ENCODE results near the gene C1QTNF2. TPM values are rescaled to one million over a fixed set of nuclear protein-coding genes. Genes with fewer than 3 reads are reported as not detected.

C1QTNF2 gene
- total and polyA plus RNA-seq, 8 donors, result 0.45 to 4.0 (median 1.1) TPM; not detected in 2

- Histone ChIP-seq H3K4me3 (no peak overlapping the region), H3K27ac (peak overlapping the region; percentile 28 to 50 (median 42)), H3K9me3 (no peaks in the 10 kb centered on the region), H3K4me1 (peaks cover 13 to 50% (median 19%) of the 10 kb centered on the region in 4 donors), H3K27me3 (peaks cover 0 to 32% (median 12%) of the 10 kb centered on the region in 3 donors), H3K36me3 (no peaks in the 10 kb centered on the region)
- intact Hi-C loops (cut with DNase I; ENCODE audit: low total_unique reads), result no loop called here
- WGBS, 5 donors, result 6 to 33% (median 11%) methylated on average over 1 of the region's 1 CpG
- TF ChIP-seq EP300 (IDR thresholded peaks at IDR 0.05) (no peak), POLR2AphosphoS5 (IDR thresholded peaks at IDR 0.05) (peak in 2 of 3 donors; percentile 36 to 59)
- DNase-seq, result peak; percentile 51 to 76
Measured at GRCh38 chr5:160315968-160316367, 54.5 kb downstream of the C1QTNF2 start.

- TF ChIP-seq POLR2A (IDR thresholded peaks at IDR 0.05) (no peak), EP300 (IDR thresholded peaks at IDR 0.05) (no peak), POLR2AphosphoS5 (IDR thresholded peaks at IDR 0.05) (no peak), CTCF (IDR thresholded peaks at IDR 0.05) (no peak)
- 13 to 19% (median 16%) methylated on average over 8 of the region's 8 CpGs for WGBS, 5 donors
- DNase-seq, result no peak
- intact Hi-C loops (cut with DNase I; ENCODE audit: low total_unique reads), result no loop called here
- H3K36me3 ChIP-seq, result no peaks in the 10 kb centered on the region
- peaks cover 13 to 50% (median 19%) of the 10 kb centered on the region in 4 donors for H3K4me1 ChIP-seq
- peaks cover 0 to 43% (median 12%) of the 10 kb centered on the region in 3 donors for H3K27me3 ChIP-seq
- peak overlapping the region; percentile 56 to 72 (median 62) for H3K4me3 ChIP-seq
- peak overlapping the region in 4 of 5 donors; percentile 64 to 73 (median 68) for H3K27ac ChIP-seq
- H3K9me3 ChIP-seq, result no peaks in the 10 kb centered on the region
Measured at GRCh38 chr5:160312960-160313727, 57.3 kb downstream of the C1QTNF2 start.

- no peaks in the 10 kb centered on the region for H3K9me3 ChIP-seq
- no peaks in the 10 kb centered on the region for H3K36me3 ChIP-seq
- TF ChIP-seq POLR2AphosphoS5 (IDR thresholded peaks at IDR 0.05), result peak in 1 of 3 donors; percentile 56
- TF ChIP-seq CTCF (IDR thresholded peaks at IDR 0.05), result no peak
- peaks cover 0 to 43% (median 12%) of the 10 kb centered on the region in 3 donors for H3K27me3 ChIP-seq
- intact Hi-C loops (cut with DNase I; ENCODE audit: low total_unique reads), result no loop called here
- 0 to 1% (median 1%) methylated on average over 27 to 84 of the region's 84 CpGs for WGBS, 5 donors
- H3K4me1 ChIP-seq, result peaks cover 13 to 45% (median 19%) of the 10 kb centered on the region in 4 donors
- peak within 1 kb of the TSS; percentile 56 to 72 (median 62) for H3K4me3 ChIP-seq
- H3K27ac ChIP-seq, result peak within 1 kb of the TSS; percentile 64 to 84 (median 68)
- DNase-seq, result peak; percentile 65 to 89
Measured at GRCh38 chr5:160312134-160312959, 58.1 kb downstream of the C1QTNF2 start, which contains the start of gene CCNJL. CCNJL (minus strand) TSS chr5:160312564; CDS start chr5:160311923, 641 bp downstream.

- H3K9me3 ChIP-seq, result no peaks in the 10 kb centered on the region
- peak overlapping the region; percentile 56 to 72 (median 62) for H3K4me3 ChIP-seq
- peaks cover 0 to 43% (median 12%) of the 10 kb centered on the region in 3 donors for H3K27me3 ChIP-seq
- H3K36me3 ChIP-seq, result no peaks in the 10 kb centered on the region
- peaks cover 13 to 42% (median 19%) of the 10 kb centered on the region in 4 donors for H3K4me1 ChIP-seq
- WGBS, 5 donors, result 5 to 10% (median 6%) methylated on average over 23 to 45 of the region's 45 CpGs
- peak in 1 of 2 donors; percentile 56 for DNase-seq
- no peak for TF ChIP-seq POLR2A (IDR thresholded peaks at IDR 0.05)
- TF ChIP-seq CTCF (IDR thresholded peaks at IDR 0.05), result no peak
- TF ChIP-seq EP300 (IDR thresholded peaks at IDR 0.05), result no peak
- no peak for TF ChIP-seq POLR2AphosphoS5 (IDR thresholded peaks at IDR 0.05)
- intact Hi-C loops (cut with DNase I; ENCODE audit: low total_unique reads), result no loop called here
- peak overlapping the region; percentile 44 to 84 (median 68) for H3K27ac ChIP-seq
Measured at GRCh38 chr5:160311491-160312133, 58.8 kb downstream of the C1QTNF2 start.

Data from stomach (tissue), 9 donors.